ENCODE measurements around the gene AKAP6.
A peak's percentile ranks its signal among the peaks of the same experiment; 100 is the strongest.

Gene AKAP6

GRCh38 chr14:32497248-32497647 is 168.2 kb downstream of the AKAP6 start:
- H3K27ac ChIP-seq = no peak overlapping the region
- POLR2A ChIA-PET (ENCODE audit: low non-redundant PET) = no interaction called here

DNA sequence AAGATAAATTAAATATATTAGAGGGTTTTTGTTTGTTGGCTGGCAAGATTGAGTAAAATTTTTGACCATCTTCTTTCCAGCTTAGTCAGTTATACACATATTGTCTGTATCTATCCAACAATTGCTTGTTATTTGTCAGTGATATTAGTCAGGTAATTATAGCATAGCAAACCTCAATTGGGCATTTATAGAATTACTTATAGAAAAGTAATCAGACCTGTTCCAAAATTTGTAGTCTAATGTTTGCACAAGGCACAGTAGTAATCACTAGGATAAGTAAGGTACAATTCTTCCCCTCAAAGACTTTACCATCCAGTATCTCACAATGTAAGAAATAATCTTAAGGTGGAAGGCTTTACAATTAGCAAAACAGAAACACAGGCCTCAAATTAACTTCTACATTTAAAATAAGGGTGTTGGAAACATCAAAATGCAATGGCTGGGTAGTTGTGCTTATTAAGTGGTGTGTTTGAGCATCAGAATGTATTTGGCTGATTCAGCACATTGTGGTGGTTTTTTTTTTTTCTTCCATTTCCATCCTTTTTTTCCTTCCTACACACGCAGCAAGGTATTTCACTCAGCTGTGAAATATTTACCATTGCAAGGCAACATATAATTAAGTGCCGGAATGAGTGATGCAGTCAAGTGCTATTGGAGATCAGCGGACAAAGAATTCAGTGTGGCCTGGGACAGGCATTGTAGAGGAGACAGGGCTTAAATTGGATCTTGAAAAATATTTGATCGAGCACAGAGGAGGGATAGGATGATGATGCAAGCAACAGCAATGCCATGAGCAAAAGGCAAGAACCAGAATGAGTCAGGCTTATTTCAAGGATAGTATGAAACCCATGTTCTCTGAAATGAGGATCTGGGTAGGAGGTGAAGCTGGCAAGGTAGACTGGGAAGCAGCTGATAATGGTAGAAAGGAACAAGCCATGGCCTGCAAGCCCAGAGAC is 178.2 kb downstream of the AKAP6 start:
- POLR2A ChIA-PET (ENCODE audit: low non-redundant PET) = no interaction called here
- CTCF ChIA-PET = no interaction called here
- DNase-seq (ENCODE audit: low spot score) = peak; percentile 86
- TF ChIP-seq, protein P1, sequence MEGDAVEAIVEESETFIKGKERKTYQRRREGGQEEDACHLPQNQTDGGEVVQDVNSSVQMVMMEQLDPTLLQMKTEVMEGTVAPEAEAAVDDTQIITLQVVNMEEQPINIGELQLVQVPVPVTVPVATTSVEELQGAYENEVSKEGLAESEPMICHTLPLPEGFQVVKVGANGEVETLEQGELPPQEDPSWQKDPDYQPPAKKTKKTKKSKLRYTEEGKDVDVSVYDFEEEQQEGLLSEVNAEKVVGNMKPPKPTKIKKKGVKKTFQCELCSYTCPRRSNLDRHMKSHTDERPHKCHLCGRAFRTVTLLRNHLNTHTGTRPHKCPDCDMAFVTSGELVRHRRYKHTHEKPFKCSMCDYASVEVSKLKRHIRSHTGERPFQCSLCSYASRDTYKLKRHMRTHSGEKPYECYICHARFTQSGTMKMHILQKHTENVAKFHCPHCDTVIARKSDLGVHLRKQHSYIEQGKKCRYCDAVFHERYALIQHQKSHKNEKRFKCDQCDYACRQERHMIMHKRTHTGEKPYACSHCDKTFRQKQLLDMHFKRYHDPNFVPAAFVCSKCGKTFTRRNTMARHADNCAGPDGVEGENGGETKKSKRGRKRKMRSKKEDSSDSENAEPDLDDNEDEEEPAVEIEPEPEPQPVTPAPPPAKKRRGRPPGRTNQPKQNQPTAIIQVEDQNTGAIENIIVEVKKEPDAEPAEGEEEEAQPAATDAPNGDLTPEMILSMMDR (conservative IDR thresholded peaks at IDR 0.05; ENCODE audit: low read depth) = no peak
- peak overlapping the region; percentile 36 for H3K27ac ChIP-seq

More at GRCh38 chr14:32497248-32497647, 168.2 kb downstream of the AKAP6 start:
- TF ChIP-seq, protein P1 (conservative IDR thresholded peaks at IDR 0.05; ENCODE audit: low read depth) = no peak
- CTCF ChIA-PET = no interaction called here
- no peak for DNase-seq (ENCODE audit: low spot score)

DNA sequence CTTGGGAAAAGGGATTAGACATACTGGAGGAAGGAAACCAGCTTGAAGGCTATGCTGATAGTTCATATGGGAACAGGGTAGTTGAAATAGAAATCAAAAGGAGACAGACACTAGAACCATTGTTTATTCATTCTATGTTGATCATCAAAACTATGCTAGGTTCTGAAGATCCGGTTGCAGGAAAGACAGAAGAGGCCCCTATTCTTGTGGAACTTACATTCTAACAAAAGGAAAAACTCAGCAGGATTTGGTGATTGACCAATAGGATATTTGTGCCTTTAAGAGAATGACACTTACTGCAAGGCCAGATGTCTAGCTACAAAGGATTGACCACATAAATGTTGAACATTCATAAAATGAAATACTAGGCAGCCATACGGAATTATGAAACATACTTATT is 179.2 kb downstream of the AKAP6 start:
- DNase-seq (ENCODE audit: low spot score) = no peak
- H3K27ac ChIP-seq = peak overlapping the region; percentile 94
- CTCF ChIA-PET = interaction anchor here (0.6 kb wide), 1 partner anchor 32 kb away, joined by 3 read pairs; no protein-coding TSS in a partner anchor
- POLR2A ChIA-PET (ENCODE audit: low non-redundant PET) = no interaction called here
- TF ChIP-seq, protein P1 (conservative IDR thresholded peaks at IDR 0.05; ENCODE audit: low read depth) = no peak

DNA sequence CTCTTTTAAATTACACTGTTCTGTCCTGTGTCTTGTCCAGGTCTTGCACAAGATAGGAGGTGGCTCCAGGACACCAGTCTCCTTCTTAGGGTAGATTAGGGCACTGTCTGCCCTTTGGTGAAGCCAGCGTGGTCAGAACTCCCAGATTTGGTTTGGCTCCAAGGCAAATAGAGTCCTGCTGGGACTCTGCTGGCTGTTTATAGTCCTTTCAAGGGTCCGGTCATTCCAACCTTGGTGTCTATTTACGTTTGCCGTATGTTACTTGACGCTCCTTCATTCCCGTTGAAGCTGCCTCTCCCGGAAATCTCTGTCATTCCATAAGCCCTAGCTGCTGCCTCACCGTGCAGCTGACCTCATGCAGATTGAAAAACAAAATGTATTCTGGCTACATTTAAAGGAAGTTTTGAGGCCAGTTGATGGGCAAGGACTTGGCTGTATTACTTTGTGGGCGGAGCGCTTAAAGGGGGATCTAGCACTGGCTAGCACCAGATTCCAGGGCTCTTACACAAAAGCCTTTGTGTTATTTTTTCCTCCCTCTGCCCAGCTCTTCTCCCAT is 180.6 kb downstream of the AKAP6 start:
- TF ChIP-seq, protein P1 (conservative IDR thresholded peaks at IDR 0.05; ENCODE audit: low read depth) = no peak
- ChIA-PET CTCF (no interaction called here), POLR2A (ENCODE audit: low non-redundant PET) (no interaction called here)
- peak overlapping the region; percentile 94 for H3K27ac ChIP-seq
- peak; percentile 48 for DNase-seq (ENCODE audit: low spot score)

- H3K27ac ChIP-seq = no peak overlapping the region
- POLR2A ChIA-PET (ENCODE audit: low non-redundant PET) = no interaction called here
- no peak for DNase-seq (ENCODE audit: low spot score)
- CTCF ChIA-PET = interaction anchor here (0.6 to 1.0 kb wide), 3 partner anchors 16 to 327 kb away, joined by 3 to 5 read pairs (median 4); no protein-coding TSS in a partner anchor
- TF ChIP-seq, protein P1 (conservative IDR thresholded peaks at IDR 0.05; ENCODE audit: low read depth) = no peak
These were observed 181.7 kb downstream of the AKAP6 start for GRCh38 chr14:32510815-32511214.

GRCh38 chr14:32512348-32512747 is 183.2 kb downstream of the AKAP6 start:
- ChIA-PET POLR2A (ENCODE audit: low non-redundant PET) (no interaction called here), CTCF (interaction anchor here (0.6 kb wide), 1 partner anchor 350 kb away, joined by 3 read pairs; no protein-coding TSS in a partner anchor)
- no peak for DNase-seq (ENCODE audit: low spot score)
- H3K27ac ChIP-seq = no peak overlapping the region
- TF ChIP-seq, protein P1 (conservative IDR thresholded peaks at IDR 0.05; ENCODE audit: low read depth) = no peak
